GM18505 (cell line): ENCODE measurements around the gene SERP2.

Source experiments
- ATAC-seq: cut with Tn5 transposase; IDR thresholded peaks from one replicate; pipeline ENCODE4 v1.9.1; 2021; ENCODE audit not compliant: unreplicated experiment
- POLR2A ChIP-seq: IDR thresholded peaks from 4 replicates; pipeline ENCODE4 v1.6.1; 2011; ENCODE audit warnings: borderline replicate concordance; ENCODE audit not compliant: insufficient read depth, insufficient read length; ENCODE audit errors: extremely low read depth

Gene SERP2

DNA sequence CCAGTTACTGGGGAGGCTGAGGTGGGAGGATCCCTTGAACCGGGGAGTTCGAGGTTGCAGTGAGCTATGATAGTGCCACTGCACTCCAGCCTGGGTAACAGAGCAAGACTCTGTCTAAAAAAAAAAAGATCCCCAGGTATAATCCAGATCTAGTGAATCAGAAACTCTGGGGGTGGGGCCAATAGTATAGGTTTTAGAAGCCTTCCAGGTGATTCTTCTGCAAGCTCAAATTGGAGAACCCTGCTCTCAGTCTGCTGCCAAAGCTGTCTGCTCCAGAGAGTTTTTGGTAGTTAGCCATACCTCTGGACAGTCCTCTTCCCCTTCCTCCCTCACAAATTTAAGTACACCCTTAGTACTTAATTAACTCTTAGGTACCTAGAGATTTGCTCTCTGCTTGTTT, 28.0 kb downstream of the SERP2 start:
- no peak for TF ChIP-seq POLR2A
- no peak for ATAC-seq

DNA sequence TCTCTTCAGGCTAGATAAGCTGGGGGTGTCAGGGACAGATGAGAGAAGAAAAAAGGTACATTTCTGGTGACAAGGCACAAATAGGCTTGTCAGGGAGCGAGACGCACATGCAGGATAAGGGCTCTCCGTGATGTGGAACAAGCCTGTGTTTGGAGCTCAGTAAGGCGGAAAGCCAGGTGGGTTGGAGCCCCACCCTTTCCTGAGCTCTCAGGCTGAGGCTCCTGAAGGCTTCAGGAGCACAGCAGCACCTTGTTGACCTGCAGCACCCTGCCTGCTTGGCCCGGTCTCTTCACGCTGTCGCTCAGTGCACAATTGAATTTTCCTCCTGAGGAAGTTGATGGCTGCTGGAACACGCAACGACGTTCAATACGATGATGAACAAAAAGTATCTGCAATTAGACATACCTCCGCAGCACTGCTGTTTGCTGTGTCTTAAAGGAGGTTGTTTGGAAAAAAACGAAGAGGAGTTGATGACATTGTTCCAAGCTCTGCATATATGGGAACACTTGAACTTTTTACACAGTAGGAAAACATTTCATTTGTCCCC, 29.3 kb downstream of the SERP2 start:
- no peak for ATAC-seq
- no peak for TF ChIP-seq POLR2A

DNA sequence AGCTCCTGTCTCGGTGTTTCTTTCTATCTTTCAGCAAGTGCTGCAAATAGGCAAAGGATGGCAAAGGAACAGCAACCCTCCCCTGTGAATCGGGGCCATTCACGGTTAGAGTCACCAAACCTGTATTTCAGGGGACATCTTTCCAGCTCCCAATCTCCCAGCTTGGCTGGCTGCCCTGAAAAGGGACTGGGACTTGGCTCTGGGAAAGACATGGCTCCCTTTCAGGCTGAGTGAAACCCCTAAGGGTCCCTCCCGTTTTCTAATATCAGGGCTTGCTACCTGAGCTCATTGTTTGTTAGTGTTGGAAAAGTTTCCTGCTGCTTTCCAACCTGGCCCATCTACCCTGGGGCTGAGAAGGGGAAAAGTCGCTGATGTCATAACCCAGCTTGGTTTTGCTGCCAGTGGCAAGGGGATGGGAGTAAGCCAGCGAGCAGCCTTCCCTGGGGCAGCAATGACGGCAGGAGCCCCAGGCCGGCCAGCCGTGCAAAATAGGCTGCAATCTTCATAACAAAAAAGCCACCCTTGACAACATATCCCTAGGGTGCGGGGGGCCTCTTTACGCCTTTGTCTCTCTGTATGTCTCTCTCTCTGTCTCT, 29.9 kb downstream of the SERP2 start:
- no peak for ATAC-seq
- no peak for TF ChIP-seq POLR2A

- ATAC-seq = no peak
- no peak for TF ChIP-seq POLR2A
Observed at GRCh38 chr13:44404261-44405132, 30.9 kb downstream of the SERP2 start.

GRCh38 chr13:44406617-44407016, 33.0 kb downstream of the SERP2 start:
- no peak for TF ChIP-seq POLR2A
- ATAC-seq = no peak

DNA sequence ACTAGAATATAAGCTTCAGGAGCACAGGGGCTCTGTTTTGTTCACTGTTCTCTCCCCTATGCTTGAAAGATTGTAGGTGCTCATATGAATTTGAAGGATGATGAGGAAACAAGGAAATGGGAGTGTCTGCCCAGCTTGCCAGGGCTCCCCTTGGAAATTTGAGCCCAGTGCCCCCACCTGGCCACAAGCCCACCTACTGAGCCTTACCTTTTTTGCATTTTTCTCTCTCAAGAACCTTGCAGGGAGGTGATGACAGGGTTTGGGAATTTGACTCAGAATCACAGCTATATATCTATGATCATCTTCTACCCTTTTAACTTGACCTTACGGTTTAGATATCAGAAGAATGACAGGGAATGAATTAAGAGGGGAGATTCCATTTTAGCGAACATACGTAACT, 33.8 kb downstream of the SERP2 start:
- ATAC-seq = no peak
- TF ChIP-seq POLR2A = no peak

DNA sequence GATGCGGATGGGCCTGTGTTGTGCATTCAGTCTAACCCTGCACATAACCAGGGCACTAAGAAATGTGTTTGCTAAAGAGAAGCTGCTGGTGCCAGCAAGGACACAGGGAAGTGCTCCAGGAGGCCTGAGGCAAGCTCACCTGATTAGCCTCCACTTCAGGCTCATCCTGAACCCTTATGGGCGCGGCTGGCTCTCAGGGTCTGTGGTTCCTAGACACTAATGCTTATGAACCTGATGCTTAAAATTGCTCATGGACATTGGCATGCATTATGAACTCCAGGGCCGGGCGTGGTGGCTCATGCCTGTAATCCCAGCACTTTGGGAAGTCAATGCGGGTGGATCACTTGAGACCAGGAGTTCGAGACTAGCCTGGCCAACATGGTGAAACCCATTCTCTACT, 34.3 kb downstream of the SERP2 start:
- ATAC-seq = no peak
- TF ChIP-seq POLR2A = no peak

GRCh38 chr13:44409595-44409994, 36.0 kb downstream of the SERP2 start:
- ATAC-seq = no peak
- no peak for TF ChIP-seq POLR2A

DNA sequence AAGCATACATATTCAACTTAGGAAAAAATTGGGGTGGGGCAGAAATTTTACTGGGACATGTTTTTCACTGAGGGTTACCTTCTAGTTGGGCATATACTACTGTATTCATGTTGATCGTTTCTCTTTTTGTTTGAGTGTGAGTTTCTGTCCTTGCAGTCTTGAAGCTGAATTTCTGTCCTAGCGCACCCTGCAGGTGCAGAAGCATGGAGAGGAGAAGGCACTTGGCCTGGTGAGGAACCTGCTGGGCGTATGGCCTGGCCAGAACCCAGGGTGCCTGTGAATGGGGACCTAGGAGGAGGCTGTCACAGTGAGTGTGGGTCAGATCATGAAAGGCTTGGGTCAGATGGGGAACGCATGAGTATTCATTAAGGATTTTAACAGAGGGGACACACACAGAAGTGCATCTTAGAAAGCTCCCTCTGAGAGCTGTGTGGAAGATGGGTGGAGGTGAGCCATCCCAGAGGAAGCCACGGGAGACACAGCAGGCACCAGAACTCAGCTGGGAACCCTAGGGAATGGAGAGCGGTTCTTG, 36.8 kb downstream of the SERP2 start:
- ATAC-seq = no peak
- TF ChIP-seq POLR2A = no peak

DNA sequence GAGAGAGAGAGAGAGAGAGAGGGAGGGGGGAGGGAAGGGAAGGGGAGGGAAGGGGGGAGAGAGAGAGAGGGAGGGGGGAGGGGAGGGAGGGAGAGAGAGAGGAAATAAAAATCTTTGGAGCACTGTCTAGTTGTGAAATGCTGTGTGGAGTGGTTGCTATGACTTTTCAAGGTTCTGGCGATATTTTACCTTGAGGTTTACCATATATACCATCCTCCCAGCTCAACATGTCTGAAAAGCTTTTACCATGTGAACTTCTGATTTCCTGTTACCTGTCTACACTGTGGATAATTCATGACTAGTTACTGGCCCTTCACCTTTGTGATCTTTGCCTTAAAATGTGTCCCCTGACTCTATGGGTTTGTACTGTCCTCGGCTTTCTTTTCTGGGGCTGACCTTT, 38.2 kb downstream of the SERP2 start:
- ATAC-seq = no peak
- no peak for TF ChIP-seq POLR2A

DNA sequence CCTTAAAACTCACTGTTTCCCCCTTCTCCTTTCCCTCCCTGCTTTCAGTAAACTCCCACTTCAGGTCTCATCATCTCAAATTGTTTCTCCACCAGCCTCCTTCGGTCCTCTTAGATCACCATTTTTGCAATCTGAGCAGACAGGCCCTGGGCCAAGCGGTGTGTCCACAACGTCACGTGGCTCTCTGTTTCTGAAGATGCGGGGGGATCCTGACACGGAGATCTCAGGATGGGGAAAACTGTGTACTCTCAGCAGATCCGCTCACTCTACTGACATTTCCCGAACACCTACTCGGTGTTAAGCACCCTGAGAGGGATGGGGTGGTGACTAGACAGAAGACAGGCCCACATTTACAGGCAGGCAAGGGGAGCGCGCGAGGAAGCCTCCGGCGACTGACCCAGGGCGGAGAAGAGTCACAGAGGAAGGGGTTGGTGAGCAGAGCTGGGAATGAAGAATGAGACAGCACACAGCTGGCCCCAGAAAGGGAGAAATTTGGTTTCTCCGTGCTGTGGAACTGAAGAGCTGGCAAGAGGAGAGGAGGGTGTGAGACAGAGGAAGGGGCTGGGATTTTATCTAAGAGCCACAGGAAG, 38.8 kb downstream of the SERP2 start:
- ATAC-seq = no peak
- TF ChIP-seq POLR2A = no peak

DNA sequence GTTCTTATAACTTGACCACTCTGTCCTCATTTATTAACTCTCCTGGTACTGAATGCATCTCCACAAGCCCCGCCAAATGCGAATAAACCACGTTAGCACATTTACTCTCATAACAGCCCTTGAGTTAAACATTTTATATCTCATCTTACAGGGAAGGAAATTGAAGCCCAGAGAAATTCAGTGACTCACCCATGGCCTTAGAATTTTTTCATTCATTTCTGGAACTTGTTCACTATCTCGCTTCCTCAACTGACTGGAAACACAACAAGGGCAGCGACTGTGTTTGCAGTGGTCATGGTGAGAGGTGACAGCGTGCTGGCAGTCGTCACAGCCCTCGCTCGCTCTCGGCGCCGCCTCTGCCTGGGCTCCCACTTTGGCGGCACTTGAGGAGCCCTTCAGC, 39.5 kb downstream of the SERP2 start:
- TF ChIP-seq POLR2A = no peak
- ATAC-seq = no peak

DNA sequence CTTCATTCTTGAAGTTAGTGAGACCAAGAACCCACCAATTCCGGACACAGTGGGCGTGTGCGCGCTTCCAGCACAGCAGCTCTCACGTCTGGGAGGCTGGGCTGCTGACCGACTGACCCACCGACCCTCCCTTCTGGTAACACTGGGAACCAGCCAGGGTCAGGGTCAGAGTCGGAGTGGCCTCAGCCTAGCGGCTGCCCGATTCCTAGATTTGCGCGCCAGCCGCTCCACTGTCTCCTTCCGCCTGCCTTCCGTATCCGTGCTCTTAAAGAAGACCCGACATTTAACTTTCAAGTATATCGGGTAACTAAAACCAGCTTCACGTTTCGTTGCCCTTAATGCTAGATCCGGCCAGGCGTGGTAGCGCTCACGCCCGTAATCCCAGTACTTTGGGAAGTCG, 41.1 kb downstream of the SERP2 start:
- no peak for TF ChIP-seq POLR2A
- no peak for ATAC-seq

GRCh38 chr13:44415815-44416214, 42.2 kb downstream of the SERP2 start:
- no peak for TF ChIP-seq POLR2A
- no peak for ATAC-seq

DNA sequence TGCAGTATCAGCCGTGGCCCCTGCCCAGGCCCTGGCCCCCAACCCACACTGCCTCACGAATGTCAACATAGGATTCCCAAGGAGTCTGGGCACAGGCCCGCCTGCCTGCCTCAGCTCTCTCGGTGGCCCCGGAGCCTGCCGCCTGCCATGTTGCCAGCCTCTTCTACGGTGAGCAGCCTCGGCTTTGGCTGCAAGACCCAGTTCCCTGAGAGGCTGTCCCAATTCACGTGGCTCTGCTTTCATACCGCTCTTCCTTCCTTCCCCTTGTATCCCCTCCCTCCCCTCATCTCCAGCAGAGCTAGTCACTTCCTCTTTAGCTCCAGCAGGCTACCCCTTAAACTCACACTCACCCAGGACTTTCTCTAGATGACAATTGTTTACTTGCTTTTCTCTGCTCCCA, 42.7 kb downstream of the SERP2 start:
- TF ChIP-seq POLR2A = no peak
- ATAC-seq = no peak

GRCh38 chr13:44416744-44417143, 43.1 kb downstream of the SERP2 start:
- no peak for ATAC-seq
- no peak for TF ChIP-seq POLR2A
